NCI-H2107 (cell line): ENCODE measurements around the gene LUC7L2.
"Not testable (repeated sequence)": the region's sequence is repeated elsewhere in the genome, so short reads cannot be mapped to it uniquely, and the experiment has no call there.

Experiments
- DNase-seq: peaks from one replicate; lab custom pipeline; 2025; lab: John Stamatoyannopoulos, UW

LUC7L2 gene

GRCh38 chr7:139397192-139397591 lies 37.5 kb downstream of the LUC7L2 start:
- DNase-seq: no peak

DNA sequence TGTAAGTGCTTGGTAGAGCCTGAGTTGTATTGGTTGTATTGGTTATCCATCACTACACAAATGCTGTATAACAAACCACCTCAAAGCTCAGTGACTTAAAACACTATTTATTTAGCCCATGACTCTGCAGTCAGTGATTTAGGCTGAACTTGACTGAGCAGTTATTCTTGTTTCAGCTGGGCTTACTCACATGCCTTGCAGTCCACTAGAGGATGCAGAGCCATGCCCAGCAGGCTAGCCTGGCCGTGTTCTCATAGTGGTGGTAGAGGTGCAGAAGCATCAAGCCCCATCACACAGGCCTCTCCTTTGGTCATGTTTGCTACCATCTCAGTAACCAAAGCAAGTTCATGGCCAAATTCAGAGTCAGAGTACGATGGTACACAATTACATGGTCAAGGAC lies 43.9 kb downstream of the LUC7L2 start:
- no peak for DNase-seq

- no peak for DNase-seq
Observed at GRCh38 chr7:139407555-139407954, 47.9 kb downstream of the LUC7L2 start.

DNA sequence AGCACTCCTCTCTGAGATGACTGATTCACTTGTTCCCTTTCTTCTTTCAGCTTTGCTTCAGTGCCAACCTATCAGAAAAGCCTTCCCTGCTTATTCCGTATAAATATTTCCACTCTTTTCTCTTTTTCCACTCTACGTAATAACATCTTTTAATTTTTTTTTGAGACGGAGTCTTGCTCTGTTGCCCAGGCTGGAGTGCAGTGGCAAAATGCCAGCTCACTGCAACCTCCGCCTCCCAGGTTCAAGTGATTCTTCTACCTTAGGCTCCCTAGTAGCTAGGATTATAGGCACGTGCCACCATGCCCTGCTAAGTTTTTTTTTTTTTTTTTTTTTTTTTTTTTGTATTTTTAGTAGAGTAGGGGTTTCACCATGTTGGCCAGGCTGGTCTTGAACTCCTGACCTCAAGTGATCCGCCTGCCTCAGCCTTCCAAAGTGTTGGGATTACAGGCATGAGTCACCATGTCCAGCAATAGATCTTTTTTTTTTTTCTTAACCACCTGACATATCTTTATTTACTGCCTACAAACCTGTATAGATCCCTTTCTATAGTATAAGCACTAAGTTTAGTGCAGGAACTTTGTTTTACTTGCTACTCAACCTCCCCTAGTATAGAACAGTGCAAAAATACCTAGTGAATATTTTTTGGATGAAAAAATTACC lies 55.2 kb downstream of the LUC7L2 start:
- not testable (repeated sequence) for DNase-seq

DNA sequence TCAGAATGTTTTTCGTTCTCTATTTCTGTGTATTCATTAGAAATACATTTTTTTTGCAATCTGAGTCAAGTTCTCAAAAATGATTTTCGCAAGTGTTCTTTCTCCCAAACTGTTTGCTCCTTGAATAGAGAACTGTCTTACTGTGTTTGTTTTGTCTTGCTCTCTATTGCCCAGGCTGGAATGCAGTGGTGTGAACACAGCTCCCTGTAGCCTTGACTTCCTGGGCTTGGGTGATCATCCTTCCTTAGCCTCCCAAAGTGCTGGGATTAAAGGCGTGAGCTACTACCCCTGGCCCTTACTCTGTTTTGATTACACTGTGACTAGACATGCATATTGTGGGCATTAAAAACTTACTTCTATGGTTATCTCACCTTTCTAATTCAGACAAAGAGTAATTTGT lies 56.7 kb downstream of the LUC7L2 start:
- DNase-seq: no peak

DNA sequence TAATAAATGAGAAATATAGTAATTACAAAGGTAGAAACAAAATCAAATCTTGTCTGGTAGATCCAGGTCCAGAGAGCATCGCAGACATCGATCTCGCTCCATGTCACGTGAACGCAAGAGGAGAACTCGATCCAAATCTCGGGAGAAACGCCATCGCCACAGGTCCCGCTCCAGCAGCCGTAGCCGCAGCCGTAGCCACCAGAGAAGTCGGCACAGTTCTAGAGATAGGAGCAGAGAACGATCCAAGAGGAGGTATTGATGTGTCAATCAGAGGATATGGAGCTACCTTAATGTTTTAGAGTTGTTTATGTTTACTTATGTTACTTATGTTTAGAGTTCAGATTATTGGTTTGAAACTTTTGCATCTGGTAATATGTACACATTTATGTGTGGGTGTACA lies 57.8 kb downstream of the LUC7L2 start:
- DNase-seq: no peak

DNA sequence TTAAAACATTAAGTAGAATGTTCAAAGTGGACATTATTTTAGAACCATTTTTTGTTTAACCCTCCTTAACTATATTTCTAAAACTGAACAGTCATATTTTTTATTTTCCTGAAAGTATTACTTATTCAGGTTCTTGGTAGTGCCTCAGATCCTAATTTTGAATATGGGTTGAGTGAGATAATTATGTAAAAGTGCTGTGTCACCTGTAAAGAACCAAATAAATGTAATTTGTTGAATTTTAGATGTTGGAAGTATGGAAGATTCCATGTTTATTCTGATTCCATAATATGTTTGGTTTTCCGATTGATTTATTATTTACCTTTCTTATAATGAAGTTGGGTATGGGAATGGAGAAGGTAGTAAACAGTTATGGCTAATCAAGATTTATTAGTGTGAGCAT lies 61.4 kb downstream of the LUC7L2 start:
- DNase-seq: no peak

DNA sequence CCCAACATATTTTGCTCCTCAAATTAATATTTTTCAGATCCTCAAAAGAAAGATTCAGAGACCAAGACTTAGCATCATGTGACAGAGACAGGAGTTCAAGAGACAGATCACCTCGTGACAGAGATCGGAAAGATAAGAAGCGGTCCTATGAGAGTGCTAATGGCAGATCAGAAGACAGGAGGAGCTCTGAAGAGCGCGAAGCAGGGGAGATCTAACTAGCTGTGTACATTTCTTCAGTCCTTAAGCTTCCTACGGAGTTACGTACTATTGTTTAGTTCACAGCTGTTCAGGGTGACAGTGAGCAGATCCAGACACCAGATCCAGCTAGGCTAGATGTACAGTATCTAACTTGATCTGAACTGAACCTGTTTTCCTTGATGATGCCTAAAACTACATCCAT lies 62.4 kb downstream of the LUC7L2 start:
- DNase-seq: no peak

DNA sequence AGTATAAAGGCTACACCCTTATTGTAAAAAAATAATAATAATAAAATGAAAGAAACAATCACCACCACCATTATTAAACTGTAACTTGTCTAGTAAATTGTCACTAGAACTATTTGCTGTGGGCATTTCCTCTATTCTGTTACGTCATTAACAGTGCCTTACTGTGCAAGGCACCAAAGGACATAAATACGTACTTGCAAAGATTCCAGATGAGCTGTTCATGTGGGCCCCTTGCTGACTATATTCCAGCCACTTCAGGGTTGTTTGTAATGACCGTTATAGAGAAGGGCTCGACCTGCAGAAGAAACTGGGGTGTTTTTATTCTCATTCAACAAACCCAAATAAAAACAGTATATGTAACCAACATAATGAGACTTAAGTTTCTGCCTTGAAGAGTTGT lies 63.4 kb downstream of the LUC7L2 start:
- DNase-seq: no peak

- DNase-seq: no peak
Observed at GRCh38 chr7:139424004-139424403, 64.3 kb downstream of the LUC7L2 start.

DNA sequence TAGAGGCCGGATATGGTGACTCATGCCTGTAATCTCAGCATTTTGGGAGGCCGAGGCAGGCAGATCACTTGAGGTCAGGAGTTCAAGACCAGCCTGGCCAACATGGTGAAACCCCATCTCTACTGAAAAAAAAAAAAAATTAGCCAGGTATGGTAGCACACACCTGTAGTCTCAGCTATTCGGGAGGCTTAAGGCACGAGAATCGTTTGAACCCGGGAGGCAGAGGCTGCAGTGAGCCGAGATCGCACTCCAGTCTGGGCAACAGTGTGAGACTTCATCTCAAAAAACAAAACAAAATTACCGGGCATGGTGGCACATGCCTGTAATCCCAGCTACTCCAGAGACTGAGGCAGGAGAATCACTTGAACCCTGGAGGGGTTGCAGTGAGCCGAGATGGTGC lies 66.0 kb downstream of the LUC7L2 start:
- DNase-seq: not testable (repeated sequence)

GRCh38 chr7:139426258-139427028 lies 66.7 kb downstream of the LUC7L2 start:
- DNase-seq: no peak

DNA sequence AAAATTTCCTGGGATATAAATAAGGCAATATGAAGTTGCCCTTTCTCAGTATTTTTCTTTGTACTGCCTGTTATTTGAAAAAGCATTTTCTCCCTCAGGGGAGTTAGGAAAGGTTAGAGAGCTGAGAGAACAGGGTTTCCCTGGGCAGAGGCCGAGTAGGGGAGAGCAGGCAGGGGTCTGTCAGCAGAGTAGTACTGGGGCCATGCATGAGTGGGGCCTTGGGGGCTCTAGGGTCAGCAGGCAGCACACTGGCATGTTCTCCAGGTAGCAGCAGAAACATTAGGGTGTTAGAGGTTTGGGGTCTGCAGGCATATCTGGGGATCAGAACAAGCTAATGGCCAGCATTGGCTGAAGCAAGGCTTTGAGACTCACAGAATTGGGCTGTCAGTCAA lies 67.3 kb downstream of the LUC7L2 start:
- DNase-seq: no peak

- DNase-seq: no peak
Observed at GRCh38 chr7:139427788-139428187, 68.1 kb downstream of the LUC7L2 start.

DNA sequence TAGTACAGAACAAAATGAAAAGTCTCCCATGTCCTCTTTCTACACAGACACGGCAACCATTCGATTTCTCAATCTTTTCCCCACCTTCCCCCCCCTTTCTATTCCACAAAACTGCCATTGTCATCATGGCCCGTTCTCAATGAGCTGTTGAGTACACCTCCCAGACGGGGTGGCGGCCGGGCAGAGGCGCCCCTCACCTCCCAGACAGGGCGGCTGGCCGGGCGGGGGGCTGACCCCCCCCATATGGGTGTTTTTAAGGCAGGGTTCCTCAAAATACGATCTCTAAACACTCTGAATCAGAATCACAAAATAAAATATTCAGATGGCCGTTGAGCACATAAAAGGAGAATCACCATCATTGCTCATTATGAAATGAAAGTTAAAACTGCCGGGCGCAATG lies 70.0 kb downstream of the LUC7L2 start:
- not testable (repeated sequence) for DNase-seq

DNA sequence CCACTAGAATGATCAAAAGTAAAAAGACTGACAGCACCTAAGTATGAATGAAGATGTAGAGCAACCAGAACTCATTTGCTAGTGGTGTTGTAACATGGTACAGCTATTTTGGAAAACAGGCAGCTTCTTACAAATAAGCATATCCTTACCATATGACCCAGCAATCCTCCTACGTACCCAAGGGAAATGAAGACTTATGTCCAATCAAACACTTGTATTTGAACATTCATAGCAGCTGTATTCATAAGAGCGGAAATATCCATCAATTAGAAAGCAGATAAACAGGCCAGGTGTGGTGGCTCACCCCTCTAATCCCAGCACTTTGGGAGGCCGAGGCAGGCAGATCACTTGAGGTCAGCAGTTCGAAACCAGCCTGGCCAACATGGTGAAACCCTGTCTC lies 70.7 kb downstream of the LUC7L2 start:
- no peak for DNase-seq

DNA sequence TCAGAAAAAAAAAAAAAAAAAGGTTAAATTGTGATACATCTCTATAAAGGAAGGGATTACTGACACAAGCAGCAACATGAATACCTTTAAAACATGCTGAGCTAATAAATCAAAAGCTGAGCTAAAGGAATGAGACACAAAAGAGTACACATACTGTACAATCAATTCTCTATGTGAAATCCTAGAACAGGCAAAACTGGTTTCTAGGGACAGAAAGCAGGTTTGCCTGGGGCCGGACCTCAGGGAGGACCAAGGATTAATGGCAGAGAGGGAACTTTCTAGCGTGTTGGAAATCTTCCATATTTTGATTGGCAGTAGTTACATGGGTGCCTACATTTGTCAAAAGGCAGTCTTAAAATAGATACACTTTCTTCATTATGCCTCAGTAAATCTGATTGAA lies 71.3 kb downstream of the LUC7L2 start:
- no peak for DNase-seq

- DNase-seq: no peak
Observed at GRCh38 chr7:139431459-139431858, 71.8 kb downstream of the LUC7L2 start.

DNA sequence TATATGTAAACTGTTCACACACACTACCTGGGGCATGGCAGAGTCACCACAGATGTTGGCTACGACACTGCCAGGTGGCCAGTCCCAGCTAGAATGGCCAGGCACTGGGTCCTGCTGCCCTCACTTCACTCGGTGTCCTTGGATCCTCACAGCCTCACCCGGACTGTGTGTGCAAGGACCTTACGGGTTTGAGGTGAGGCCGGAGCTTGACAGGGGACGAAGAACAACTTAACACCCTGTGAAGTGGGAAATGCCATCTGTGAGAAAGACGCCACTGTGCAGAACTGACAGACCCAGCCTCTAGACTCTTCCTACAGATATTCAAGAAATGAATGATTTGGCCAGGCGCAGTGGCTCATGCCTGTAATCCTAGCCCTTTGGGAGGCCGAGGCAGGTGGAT lies 77.1 kb downstream of the LUC7L2 start:
- no peak for DNase-seq

DNA sequence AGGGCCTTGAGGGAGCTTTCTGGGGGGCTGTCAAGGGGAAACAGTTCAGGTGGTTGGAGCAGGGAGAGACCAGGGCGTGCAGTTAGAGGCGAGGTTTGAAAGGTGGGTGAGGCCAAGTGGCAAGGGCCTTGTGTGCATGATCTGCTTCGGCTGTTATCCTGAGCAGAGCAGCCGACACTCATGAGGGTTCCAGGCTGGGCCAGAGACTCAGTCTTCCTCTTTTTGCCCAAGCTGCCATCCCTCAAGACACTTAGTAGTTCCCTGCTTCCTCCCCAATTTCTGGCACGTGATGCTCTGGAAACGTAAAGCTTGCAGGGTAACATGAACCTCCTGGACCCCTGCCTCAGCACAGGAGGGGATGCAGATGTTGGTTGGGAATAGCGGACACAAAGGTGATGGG lies 79.7 kb downstream of the LUC7L2 start:
- no peak for DNase-seq

DNA sequence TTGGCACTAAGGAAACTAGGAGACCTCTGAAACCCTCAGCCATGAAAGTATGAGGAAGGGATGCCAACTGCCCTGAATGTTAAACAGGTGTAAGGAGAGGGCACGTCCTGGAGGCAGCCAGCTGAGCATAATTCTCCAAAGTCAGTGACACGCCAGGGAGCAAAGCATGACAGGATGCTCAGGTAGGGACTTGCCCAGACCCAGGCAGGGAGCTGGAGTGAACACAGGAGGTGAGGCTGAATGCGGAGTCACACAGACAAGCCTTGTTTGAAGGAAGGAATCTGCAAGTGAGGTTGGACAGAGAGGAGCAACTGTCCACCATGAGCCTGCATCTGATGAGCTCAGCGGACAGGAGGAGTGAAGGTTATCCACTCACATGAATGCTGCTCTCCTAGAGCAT lies 82.3 kb downstream of the LUC7L2 start:
- no peak for DNase-seq

DNA sequence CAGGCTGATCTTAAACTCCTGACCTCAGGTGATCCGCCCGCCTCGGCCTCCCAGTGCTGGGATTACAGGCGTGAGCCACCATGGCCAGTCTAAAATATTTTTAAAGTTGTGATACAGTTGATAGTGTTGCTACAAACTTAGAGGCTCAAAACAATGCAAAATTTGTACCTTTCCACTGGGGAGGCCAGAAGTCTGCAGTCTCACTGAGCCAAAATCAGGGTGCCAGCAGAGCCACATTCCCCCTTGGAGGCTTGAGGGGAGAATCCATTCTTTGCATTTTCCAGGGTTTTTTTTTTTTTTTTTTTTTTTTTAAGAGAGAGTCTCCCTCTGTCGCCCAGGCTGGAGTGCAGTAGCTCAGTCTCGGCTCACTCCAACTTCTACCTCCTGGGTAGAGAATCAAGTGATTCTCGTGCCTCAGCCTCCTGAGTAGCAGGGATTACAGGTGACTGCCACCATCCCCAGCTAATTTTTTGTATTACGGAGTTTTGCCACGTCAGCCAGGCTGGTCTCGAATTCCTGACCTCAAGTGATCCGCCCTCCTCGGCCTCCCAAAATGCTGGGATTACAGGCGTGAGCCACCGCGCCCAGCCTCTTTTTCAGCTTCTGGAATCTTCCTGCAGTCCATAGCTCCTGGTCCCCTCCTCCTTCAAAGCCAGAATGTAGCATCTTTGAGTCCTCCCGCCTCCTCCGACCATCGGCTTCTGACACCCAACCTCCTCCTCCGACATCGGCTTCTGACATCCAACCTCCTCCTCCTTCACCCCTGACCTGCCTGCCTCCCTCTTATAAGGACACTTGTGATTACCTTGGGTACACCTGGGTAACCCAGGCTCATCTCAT lies 86.6 kb downstream of the LUC7L2 start:
- DNase-seq: no peak

- no peak for DNase-seq
Observed at GRCh38 chr7:139450851-139451250, 91.2 kb downstream of the LUC7L2 start.
